Measurements from ENCODE around the gene TERB1.

The TERB1 gene

GRCh38 chr16:66801320-66802105 lies at the start of gene TERB1:
TSS of gene TERB1 (minus strand) at chr16:66801584. CDS start at chr16:66796798, 4,786 bp downstream.
- no peak for DNase-seq

GRCh38 chr16:66850115-66850815 lies 48.9 kb upstream of the TERB1 start:
- no peak for DNase-seq

GRCh38 chr16:66849549-66849948 lies 48.2 kb upstream of the TERB1 start:
- DNase-seq = no peak

- DNase-seq = no peak
Measured at GRCh38 chr16:66849021-66849420, 47.6 kb upstream of the TERB1 start.

- no peak for DNase-seq
Measured at GRCh38 chr16:66848172-66848571, 46.8 kb upstream of the TERB1 start.

GRCh38 chr16:66847533-66848067 lies 46.2 kb upstream of the TERB1 start:
- no peak for DNase-seq

- no peak for DNase-seq
Measured at GRCh38 chr16:66846831-66847230, 45.4 kb upstream of the TERB1 start.

GRCh38 chr16:66846266-66846665 lies 44.9 kb upstream of the TERB1 start:
- DNase-seq = no peak

GRCh38 chr16:66845791-66846221 lies 44.4 kb upstream of the TERB1 start:
- no peak for DNase-seq

GRCh38 chr16:66845080-66845410 lies 43.7 kb upstream of the TERB1 start:
- DNase-seq = no peak

GRCh38 chr16:66844342-66845079 lies 43.1 kb upstream of the TERB1 start, which contains the start of gene CA7:
TSS of gene CA7 (plus strand) at chr16:66844414. CDS start at chr16:66844488, 74 bp downstream.
- DNase-seq = no peak

- DNase-seq = no peak
Measured at GRCh38 chr16:66844009-66844341, 42.6 kb upstream of the TERB1 start.

GRCh38 chr16:66843191-66843590 lies 41.8 kb upstream of the TERB1 start:
- DNase-seq = no peak

GRCh38 chr16:66842765-66843164 lies 41.4 kb upstream of the TERB1 start:
- no peak for DNase-seq

GRCh38 chr16:66841366-66841765 lies 40.0 kb upstream of the TERB1 start:
- no peak for DNase-seq

- DNase-seq = no peak
Measured at GRCh38 chr16:66840883-66841282, 39.5 kb upstream of the TERB1 start.

GRCh38 chr16:66834746-66835145 lies 33.4 kb upstream of the TERB1 start:
- no peak for DNase-seq

GRCh38 chr16:66832661-66833305 lies 31.4 kb upstream of the TERB1 start:
- DNase-seq = peak; percentile 36

- DNase-seq = no peak
Measured at GRCh38 chr16:66832190-66832589, 30.8 kb upstream of the TERB1 start.

GRCh38 chr16:66830422-66831404 lies 29.3 kb upstream of the TERB1 start, which contains the start of gene NAE1:
TSS of gene NAE1 (minus strand) at chr16:66830976. CDS start at chr16:66830899, 77 bp downstream.
- peak; percentile 74 for DNase-seq

- peak; percentile 28 for DNase-seq
Measured at GRCh38 chr16:66824006-66824405, 22.6 kb upstream of the TERB1 start.

GRCh38 chr16:66814734-66815133 lies 13.3 kb upstream of the TERB1 start:
- no peak for DNase-seq

Data from HCEC 1CT (cell line).